Fibroblast of mammary gland (primary cell): ENCODE data around the gene CTU1.

Experiments used
- DNase-seq: peaks from one replicate; pipeline ENCODE4 v3.0.0-alpha.2; 2010; ENCODE audit warnings: low read depth
- H3K4me3 ChIP-seq: 2 replicates; pipeline ENCODE4 v1.5.1; 2011; ENCODE audit warnings: low read depth, mild to moderate bottlenecking, low read length, moderate library complexity; ENCODE audit not compliant: control insufficient read depth
- TF ChIP-seq, protein P1 (sequence below): conservative IDR thresholded peaks from 2 replicates; pipeline ENCODE4 v1.5.1; 2011; ENCODE audit warnings: low read depth, low read length, inconsistent platforms; ENCODE audit not compliant: control insufficient read depth, insufficient read depth

CTU1 gene

DNA sequence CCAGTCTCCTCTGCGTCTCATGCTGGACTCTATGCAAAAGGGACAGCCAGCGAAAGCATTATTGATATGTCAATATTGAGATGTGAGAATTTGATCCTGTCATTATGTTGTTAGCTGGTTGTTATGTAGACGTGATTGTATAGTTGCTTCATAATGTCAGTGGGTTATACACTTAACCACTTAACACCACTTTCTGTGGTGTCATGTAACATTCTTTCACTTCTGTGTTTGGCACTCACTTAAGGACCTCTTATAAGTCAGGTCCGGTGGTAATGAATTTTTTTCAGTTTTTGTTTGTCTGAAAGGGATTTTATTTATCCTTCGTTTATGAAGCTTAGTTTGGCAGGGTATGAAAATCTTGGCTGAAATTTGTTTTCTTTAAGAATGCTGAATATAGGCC, 26.8 kb upstream of the CTU1 start:
- TF ChIP-seq, protein P1, sequence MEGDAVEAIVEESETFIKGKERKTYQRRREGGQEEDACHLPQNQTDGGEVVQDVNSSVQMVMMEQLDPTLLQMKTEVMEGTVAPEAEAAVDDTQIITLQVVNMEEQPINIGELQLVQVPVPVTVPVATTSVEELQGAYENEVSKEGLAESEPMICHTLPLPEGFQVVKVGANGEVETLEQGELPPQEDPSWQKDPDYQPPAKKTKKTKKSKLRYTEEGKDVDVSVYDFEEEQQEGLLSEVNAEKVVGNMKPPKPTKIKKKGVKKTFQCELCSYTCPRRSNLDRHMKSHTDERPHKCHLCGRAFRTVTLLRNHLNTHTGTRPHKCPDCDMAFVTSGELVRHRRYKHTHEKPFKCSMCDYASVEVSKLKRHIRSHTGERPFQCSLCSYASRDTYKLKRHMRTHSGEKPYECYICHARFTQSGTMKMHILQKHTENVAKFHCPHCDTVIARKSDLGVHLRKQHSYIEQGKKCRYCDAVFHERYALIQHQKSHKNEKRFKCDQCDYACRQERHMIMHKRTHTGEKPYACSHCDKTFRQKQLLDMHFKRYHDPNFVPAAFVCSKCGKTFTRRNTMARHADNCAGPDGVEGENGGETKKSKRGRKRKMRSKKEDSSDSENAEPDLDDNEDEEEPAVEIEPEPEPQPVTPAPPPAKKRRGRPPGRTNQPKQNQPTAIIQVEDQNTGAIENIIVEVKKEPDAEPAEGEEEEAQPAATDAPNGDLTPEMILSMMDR = no peak
- no peak overlapping the region for H3K4me3 ChIP-seq

GRCh38 chr19:51131780-51132680, 23.8 kb upstream of the CTU1 start:
- TF ChIP-seq, protein P1 = peak; percentile 16
- DNase-seq = peak; percentile 81
- no peak overlapping the region for H3K4me3 ChIP-seq

More for the DNA sequence above, 26.8 kb upstream of the CTU1 start:
- no peak for DNase-seq

DNA sequence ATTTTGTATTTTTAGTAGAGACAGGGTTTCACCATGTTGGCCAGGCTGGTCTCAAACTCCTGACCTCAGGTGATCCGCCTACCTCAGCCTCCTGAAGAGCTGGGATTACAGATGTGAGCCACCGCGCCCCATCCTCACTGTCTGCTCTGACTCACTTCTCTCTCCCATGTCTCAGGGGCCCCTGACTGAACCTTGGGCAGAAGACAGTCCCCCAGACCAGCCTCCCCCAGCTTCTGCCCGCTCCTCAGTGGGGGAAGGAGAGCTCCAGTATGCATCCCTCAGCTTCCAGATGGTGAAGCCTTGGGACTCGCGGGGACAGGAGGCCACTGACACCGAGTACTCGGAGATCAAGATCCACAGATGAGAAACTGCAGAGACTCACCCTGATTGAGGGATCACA, 21.5 kb upstream of the CTU1 start:
- TF ChIP-seq, protein P1 = no peak
- no peak overlapping the region for H3K4me3 ChIP-seq
- no peak for DNase-seq

GRCh38 chr19:51128227-51128626, 20.0 kb upstream of the CTU1 start:
- TF ChIP-seq, protein P1 = no peak
- no peak for DNase-seq
- H3K4me3 ChIP-seq = no peak overlapping the region

- no peak overlapping the region for H3K4me3 ChIP-seq
- peak; percentile 80 for DNase-seq
- TF ChIP-seq, protein P1 = no peak
Measured at GRCh38 chr19:51127755-51128154, 19.5 kb upstream of the CTU1 start.

DNA sequence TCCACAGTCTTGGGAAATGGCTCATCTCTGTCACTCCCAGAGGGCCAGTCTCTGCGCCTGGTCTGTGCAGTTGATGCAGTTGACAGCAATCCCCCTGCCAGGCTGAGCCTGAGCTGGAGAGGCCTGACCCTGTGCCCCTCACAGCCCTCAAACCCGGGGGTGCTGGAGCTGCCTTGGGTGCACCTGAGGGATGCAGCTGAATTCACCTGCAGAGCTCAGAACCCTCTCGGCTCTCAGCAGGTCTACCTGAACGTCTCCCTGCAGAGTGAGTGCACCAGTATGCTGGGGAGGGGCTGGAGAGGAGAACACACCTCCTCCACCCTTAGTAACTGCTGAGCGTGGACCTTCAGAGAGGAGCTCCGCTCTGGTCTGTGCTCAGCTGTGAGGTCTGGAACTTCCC, 18.8 kb upstream of the CTU1 start:
- no peak overlapping the region for H3K4me3 ChIP-seq
- no peak for DNase-seq
- TF ChIP-seq, protein P1 = no peak
